Measurements from ENCODE around the gene TMED5. TPM values are rescaled to one million over a fixed set of nuclear protein-coding genes. Genes with fewer than 3 reads are reported as not detected.
A peak's percentile ranks its signal among the peaks of the same experiment; 100 is the strongest.

Gene TMED5
- total and polyA plus RNA-seq, 2 of the 4 experiments (the other 2 are of a cell fraction): 20.1 to 38.1 TPM

- no TSS peak for BruUV-seq (replicated peaks)
- Histone ChIP-seq H4K20me1 (ENCODE audit: insufficient read depth, low read length) (no peaks in the 10 kb centered on the region), H3K4ac (ENCODE audit: low read depth, low read length) (no peak overlapping the region), H3K36me3 (ENCODE audit: control insufficient read depth, insufficient read depth, low read length) (peaks cover 11% of the 10 kb centered on the region), H3K4me1 (ENCODE audit: control insufficient read depth, insufficient read depth, low read length) (no peaks in the 10 kb centered on the region), H4K5ac (ENCODE audit: low read depth, low read length) (no peak overlapping the region), H3K79me1 (ENCODE audit: low read depth in 1 of 2, low read length in 2 of 2) (peaks cover 0 to 11% of the 10 kb centered on the region in 2 experiments; a peak in 2 of 4 replicates), H2BK15ac (ENCODE audit: low read depth, low read length) (no peak overlapping the region), H3K18ac (ENCODE audit: low read depth, low read length) (no peak overlapping the region), H3K14ac (replicated peaks; ENCODE audit: low read depth, low read length) (no peak overlapping the region), H3K27ac (ENCODE audit: insufficient read depth, low read length) (no peak overlapping the region), H2AK9ac (replicated peaks; ENCODE audit: low read depth, low read length, poor library complexity) (no peak overlapping the region), H2BK120ac (ENCODE audit: low read depth, low read length) (no peak overlapping the region), H4K91ac (ENCODE audit: insufficient read depth, low read depth, low read length) (no peak overlapping the region), H3K4me3 (ENCODE audit: insufficient read depth, low read depth, low read length) (no peak overlapping the region), H3K9ac (ENCODE audit: low read depth, low read length) (no peak overlapping the region), H3K23ac (ENCODE audit: low read depth, low read length) (no peak overlapping the region), H3K4me2 (ENCODE audit: low read depth, low read length) (no peak overlapping the region), H2BK5ac (ENCODE audit: low read depth, low read length, poor library complexity, severe bottlenecking) (no peak overlapping the region), H3K27me3 (ENCODE audit: control insufficient read depth, insufficient read depth, low read length) (no peaks in the 10 kb centered on the region), H2AFZ (replicated peaks; ENCODE audit: low read length, poor library complexity) (no peak overlapping the region), H2AK5ac (ENCODE audit: low read depth, low read length) (no peak overlapping the region), H3K9me1 (ENCODE audit: insufficient read depth, low read length) (peaks cover 6% of the 10 kb centered on the region; the same call in 1 of the 2 replicates), H4K8ac (ENCODE audit: low read depth in 2 of 2, low read length in 2 of 2) (no peak overlapping the region), H2BK20ac (ENCODE audit: low read depth, low read length) (no peak overlapping the region), H3K56ac (ENCODE audit: extremely low read depth, insufficient read depth, low read length) (no peak overlapping the region), H3K9me3 (ENCODE audit: control insufficient read depth, insufficient read depth, low read length) (no peaks in the 10 kb centered on the region)
- ATAC-seq (ENCODE audit: low read depth): peak; percentile 46
- DNase-seq: no peak
- CTCF ChIA-PET: no interaction called here
- in situ Hi-C loops (cut with MboI; ENCODE audit: low sequenced_read_pairs) (no loop called here), dilution Hi-C loops (cut with HindIII; ENCODE audit: low sequenced_read_pairs, unreplicated experiment) (no loop called here), intact Hi-C loops (cut with micrococcal nuclease) (loop anchor here (2.0 kb wide), 1 partner anchor 25 kb away; no protein-coding TSS in a partner anchor)
- TF ChIP-seq SMC3 (IDR thresholded peaks at IDR 0.05; ENCODE audit: low read depth, low read length): no peak
- TF ChIP-seq RCOR1 (IDR thresholded peaks at IDR 0.05; ENCODE audit: insufficient replicate concordance, low read length): no peak
- TF ChIP-seq MXI1 (IDR thresholded peaks at IDR 0.05; ENCODE audit: borderline replicate concordance, low read depth, low read length): no peak
- TF ChIP-seq, protein P1, sequence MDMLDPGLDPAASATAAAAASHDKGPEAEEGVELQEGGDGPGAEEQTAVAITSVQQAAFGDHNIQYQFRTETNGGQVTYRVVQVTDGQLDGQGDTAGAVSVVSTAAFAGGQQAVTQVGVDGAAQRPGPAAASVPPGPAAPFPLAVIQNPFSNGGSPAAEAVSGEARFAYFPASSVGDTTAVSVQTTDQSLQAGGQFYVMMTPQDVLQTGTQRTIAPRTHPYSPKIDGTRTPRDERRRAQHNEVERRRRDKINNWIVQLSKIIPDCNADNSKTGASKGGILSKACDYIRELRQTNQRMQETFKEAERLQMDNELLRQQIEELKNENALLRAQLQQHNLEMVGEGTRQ (IDR thresholded peaks at IDR 0.05; ENCODE audit: low read depth, low read length): no peak
- TF ChIP-seq NFE2L2 (IDR thresholded peaks at IDR 0.05; ENCODE audit: low read depth, low read length): no peak
- TF ChIP-seq MAFK (IDR thresholded peaks at IDR 0.05; ENCODE audit: low read depth, low read length): no peak
- TF ChIP-seq, protein P2, sequence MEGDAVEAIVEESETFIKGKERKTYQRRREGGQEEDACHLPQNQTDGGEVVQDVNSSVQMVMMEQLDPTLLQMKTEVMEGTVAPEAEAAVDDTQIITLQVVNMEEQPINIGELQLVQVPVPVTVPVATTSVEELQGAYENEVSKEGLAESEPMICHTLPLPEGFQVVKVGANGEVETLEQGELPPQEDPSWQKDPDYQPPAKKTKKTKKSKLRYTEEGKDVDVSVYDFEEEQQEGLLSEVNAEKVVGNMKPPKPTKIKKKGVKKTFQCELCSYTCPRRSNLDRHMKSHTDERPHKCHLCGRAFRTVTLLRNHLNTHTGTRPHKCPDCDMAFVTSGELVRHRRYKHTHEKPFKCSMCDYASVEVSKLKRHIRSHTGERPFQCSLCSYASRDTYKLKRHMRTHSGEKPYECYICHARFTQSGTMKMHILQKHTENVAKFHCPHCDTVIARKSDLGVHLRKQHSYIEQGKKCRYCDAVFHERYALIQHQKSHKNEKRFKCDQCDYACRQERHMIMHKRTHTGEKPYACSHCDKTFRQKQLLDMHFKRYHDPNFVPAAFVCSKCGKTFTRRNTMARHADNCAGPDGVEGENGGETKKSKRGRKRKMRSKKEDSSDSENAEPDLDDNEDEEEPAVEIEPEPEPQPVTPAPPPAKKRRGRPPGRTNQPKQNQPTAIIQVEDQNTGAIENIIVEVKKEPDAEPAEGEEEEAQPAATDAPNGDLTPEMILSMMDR (conservative IDR thresholded peaks at IDR 0.05; ENCODE audit: low read depth, low read length): no peak
- no peak for TF ChIP-seq BHLHE40 (IDR thresholded peaks at IDR 0.05; ENCODE audit: low read depth, low read length)
- TF ChIP-seq FOS (IDR thresholded peaks at IDR 0.05; ENCODE audit: low read depth, low read length): no peak
- no peak for TF ChIP-seq MAZ (IDR thresholded peaks at IDR 0.05; ENCODE audit: borderline replicate concordance, low read depth, low read length)
- no peak for TF ChIP-seq POLR2A (IDR thresholded peaks at IDR 0.05; ENCODE audit: low read depth, low read length)
- POLR2A ChIA-PET (ENCODE audit: unreplicated experiment): no interaction called here
- no CpG with 5 or more reads among the region's 3 CpGs for WGBS, 2 experiments (ENCODE audit: extremely low coverage in 2 of 2, insufficient read length in 1 of 2)
Observed at GRCh38 chr1:93137604-93138292, 42.5 kb downstream of the TMED5 start.

Data from IMR-90 (cell line).